Hematopoietic multipotent progenitor cell treated with erythropoietin and hydrocortisone succinate and interleukin-3 and kit ligand, for 8 days (in vitro differentiated cells): ENCODE data around the gene KLHL35.

Experiments
- DNase-seq: peaks from one replicate; pipeline ENCODE4 v3.0.0-alpha.2; 2015

The KLHL35 gene

DNA sequence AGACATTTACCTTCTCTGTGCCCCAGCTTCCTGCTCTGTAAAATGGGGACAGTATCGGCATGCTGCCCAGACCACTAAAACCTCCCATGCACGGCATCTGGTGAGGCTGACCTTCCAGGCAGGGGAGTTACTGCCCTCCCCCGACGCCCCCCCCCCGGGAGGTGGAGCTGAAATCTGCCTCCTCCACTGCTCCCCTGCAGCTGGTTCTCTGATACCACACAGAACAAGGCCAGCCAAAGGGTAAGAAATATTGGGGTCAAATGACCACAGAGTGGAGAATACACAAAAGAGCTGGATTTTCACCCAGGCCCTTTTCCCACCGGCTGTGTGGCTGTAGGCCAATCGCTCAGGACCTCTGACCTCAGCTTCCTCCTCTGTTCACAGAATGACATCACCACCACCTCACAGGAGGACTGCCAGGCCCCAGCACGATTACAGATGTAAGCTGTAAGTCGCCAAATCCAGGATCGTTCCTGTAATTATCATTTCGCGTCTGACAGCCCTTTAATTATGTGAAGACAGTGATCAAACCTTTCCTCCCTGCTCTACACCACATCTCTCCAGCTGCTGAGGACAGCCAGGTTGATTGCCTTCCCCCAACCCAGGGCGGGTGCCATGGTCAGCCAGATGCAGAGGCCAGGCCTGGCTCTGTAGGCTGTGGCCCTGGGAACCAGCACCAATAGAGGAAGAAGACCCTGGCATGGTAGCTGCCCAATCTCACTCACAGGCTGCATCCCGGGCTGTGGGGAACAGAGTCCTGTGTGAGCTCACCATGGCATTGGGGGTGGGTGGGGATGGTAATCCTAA, 35.7 kb upstream of the KLHL35 start:
- DNase-seq: no peak

DNA sequence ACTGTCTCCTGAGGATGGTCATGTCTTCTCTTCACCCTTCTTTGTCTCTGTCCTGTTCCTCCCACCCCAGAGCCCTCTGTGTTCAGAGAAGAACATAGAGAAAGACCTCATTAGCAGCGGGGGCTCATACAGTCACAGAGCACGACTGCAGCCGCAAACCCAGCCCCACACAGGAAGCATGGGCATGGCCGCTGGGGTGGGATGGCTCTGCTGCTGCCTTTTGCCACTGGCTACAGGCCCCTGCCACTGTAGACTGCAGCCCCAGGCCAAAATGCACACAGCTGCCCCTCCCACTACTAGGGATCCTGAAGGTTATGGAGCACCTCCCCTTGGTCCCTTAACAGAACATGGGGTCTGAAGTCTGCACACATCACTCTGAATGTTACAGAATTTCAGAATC, 34.9 kb upstream of the KLHL35 start:
- DNase-seq: no peak

DNA sequence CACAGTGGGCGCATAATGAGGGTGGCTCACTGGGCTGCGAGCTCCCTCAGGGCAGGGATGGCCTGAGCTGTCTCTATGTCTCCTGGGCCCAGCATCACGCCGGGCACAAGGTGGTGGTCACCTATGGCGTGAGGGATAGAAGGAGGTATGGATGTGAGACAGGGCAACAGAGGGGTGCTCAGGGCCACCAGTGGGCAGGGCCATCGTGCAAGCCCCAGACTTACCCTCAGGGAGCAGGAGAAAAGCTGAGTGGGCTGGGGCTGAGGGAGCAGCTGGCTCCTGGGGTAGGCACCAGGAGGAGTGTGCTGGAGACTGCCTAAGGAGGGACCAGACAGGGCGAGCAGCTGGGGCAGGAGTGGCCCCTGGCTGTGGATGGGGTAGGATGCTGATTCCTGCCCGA, 34.3 kb upstream of the KLHL35 start:
- DNase-seq: no peak

DNA sequence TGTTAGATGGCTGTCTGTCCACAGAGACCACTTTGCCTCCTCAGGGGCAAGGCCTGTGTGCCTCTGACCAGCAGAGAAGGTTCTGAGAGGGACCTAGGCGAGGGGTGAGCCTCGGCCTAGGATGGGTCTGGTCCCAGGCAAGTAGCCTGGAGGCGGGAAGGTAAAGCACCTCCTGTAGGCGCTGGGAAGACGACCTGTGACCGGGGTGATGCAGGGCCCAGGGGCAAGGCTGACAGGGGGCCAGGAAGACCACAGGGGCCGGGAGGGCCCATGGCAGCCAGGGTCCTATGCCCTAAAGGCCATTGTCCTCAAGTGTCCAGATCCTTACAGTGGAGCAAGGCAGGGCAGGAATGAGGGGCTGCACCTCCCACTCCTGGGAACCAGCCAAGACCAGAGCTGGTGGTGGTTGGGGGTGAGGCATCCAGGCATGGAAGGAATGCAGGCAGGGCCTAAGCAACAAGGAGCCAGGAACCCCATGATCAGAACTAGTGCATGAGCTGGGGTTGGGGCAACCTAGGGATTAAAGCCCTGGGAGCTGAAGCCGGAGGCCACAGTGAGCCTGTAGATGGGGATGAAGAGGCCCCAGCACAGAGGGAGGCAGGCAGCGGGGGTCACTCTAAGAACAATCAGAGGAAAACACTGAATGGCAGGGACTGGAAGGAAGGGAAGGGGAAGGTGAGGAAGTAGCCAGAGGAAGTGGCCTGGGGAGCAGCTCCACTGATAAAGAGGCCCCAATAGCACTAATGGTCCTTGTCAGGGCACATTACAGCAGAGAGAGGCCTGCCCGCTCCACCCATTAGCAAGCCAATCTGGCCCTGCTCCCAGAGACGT, 32.9 kb upstream of the KLHL35 start:
- DNase-seq: no peak

DNA sequence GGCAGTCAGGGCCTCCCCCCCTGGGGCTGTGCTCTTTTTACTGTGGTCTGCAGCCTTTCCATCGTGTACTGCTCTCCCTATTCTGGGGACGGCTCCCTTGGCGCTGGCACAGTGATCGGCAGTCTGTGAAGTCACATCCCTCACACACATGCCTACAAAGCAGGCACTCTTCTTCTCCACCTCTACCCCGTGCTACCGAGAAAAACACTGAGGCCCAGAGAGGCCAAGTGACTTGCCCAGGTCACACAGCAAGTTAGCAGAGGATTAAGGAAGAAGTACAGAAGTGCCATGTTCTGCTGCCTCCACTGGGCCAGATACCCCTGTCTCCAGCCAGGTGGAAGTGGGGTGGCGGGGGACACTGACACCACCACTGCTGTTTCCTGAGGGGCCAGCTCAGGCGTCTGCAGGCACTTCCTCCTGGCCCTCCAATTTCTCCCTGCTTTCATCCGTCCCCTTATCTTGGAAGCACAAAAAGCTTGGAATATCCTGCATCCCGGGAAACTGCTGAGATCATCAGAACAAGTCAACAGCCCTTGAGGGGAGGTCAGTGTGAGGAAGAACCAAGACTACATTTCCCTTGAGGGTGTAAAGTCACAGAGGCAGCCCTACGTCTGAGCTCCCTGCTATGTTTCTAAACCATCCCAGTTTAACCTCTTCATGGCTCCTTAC, 30.2 kb upstream of the KLHL35 start:
- no peak for DNase-seq

DNA sequence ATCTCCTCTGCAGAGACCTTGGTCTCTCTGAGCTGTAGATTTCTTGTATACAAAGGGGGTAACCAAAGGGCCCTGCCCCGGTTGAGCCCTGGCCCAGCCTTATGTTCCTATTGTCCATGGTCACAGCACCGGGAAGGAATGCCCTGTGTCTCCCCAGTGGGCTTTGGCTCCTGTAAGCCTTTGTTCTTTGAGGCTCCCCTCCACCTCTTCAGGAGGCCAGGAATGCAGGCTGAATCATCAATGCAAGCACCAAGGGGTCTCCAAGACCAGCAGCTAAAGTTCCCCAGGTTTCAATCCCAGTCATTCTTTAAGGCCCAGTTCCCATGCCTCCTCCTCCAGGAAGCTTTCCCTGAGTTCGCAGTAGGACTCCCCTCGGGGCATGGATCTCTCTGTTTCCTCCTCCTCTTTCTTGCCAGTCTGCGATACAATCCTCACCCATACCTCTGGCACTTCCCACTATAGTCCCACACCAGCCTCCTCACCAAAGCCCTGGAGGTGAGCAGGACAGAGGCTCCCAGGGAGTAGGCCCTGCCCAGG, 29.2 kb upstream of the KLHL35 start:
- DNase-seq: no peak

DNA sequence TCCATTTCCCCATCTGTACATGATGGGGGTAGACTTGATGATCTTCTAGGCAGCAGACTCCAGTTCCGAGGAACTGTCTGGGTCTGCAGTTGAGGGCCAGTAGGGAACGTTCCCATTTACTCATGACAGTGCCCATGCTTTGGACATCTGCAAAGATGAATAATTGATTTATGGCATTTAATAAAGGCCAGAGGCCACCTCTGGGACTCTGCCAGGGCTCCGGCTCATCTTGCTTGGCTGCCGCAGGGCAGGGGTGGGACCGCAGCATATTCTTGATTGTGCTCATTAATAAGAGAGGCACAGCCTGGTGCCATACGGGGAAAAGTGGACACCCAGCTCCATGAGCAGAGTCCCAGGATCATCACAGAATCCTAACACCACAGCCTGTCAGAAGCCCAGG, 28.1 kb upstream of the KLHL35 start:
- no peak for DNase-seq

DNA sequence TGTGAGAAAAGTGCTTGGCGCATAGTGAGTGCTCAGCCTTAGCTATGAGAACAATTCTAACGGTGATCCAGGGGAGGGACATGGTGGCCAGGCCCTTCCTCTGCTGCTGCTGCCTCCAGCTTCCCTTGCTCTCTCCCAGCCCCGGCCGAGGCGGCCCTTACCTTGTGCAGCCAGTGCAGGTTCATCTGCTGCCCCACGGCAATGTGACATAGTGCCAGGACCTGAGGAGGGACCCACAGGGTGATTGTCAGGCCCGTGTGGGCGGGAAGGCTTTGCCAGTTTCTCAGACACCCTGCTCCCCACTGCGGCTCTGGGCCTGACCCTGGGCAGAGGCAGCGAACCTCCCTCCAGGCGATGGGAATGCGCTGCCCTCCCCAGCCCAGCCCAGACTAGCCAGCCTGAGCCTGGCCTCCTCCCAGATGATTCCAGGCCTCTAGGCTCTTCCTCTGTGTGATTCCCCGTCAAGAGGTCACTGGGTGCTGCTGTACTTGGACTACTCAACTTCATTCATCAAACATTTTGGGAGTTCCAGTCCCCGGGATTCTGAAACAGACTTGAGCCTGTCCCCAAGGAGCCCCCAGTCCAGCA, 23.7 kb upstream of the KLHL35 start:
- DNase-seq: no peak

DNA sequence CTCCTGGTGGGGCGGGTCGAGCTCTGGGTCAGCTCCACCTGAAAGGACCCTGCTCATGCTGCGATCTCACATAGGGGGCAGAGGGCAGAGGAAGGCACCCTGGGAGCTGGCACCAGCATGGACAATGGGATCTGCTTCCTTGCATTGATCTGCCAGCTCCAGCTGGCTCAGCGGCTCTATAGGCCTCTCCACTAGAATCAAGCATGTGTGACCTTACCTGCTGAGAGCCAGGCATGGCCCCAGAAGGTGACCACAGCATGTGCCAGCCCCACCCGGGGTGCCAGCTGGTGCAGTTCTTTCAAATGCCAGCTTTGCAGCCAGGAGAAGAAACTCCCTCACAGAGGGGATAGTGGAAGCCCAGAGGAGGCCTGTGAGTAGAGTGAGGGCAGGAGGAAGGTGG, 22.0 kb upstream of the KLHL35 start:
- DNase-seq: no peak

DNA sequence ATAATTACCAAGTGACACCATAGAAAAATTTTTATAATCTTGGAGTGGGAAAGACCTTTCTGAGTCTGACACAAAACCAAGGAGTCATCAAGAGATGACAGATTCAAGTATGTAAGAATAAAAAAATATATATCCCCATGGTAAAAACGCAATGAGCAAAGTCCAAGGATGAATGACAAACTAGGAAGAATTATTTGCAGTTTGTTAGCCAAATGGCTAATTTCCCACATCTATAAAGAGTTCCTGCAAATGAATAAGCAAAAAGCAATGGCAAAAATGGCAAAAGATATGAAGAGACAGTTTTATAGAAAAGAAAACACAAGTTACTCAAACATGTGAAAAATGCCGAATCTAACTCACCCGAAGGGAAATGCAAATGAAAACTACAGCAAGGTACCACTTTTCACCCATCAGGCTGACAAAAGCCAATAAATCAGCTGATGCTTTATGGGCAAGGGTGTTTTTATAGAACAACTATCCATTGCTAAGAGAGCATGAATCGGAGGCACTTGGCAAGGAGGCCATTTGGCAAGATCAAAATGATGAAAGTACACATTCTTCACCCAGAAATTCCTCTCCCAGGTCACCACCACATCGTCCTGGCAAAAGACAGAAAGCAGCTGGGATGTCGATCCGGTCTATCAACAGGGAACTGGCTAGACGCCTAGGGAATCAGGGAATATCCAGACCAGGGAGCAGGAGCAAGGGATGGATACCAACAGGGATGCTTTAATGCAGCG, 21.1 kb upstream of the KLHL35 start:
- DNase-seq: no peak

DNA sequence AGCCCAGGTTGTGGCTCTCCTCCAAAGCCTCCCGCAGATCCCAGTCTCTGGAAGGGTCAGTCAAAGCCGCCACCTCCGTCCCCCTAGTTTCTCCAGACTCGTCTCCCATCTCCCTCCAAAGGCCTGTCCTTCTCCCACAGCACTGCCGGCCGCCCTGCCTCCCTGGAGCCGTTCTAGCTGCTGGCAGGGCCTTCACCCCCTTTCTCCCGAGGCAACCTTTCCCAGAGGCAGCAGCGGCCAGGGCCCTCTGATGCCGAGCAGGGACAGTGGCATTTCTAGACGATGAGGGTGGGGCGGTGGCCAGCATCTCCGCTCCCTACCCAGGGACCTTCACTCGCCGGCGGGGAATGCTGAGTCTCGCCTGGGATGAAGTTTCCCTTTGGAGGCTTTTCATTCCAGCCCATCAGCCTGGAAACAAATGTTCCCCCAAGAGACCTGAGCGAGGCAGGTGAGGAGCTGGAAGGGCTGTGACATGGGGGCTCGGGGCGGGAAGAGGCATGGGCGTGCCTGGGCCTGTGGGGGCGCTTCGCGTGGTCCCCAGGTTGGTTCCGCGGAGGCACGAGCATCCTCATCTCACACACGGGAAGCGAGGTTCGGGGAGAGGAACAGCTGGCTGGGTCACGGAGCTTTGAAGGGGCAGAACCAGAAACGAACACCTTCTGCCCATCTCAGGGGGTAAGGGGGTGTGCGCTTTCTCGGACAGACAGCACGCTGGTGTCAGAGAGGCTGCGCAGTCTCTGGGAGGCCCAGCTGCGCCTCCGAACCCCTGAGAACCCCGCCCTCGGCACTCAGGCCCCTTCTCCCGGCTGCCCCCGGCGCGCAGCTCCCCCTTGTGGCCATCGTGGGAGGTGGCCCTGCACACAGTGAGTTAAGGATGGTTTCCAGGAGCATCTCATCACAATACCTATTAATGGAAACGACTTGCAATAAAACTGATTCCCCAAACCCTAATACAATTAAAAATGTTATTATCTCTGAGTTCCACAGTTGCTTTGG, 18.1 kb upstream of the KLHL35 start:
- peak; percentile 30 for DNase-seq

DNA sequence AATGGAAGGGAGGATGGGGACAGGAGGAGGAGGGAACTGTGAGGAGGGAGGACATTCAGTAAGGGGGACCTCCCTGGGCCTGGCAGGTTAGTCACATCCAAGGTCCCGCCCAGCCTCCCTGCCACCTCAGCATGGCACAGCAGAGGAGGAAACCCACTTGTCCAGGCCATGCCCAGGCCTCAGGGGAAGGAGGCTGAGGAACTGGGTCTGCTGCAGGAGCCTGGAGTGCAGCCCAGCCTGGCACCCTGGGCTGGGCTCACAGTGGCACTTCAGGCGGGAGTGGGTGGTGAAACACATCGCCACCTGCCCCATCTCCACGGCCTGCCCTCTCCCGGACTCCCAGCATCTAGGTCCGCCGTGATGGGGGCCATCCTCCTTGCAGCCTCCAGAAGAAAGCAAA, 17.2 kb upstream of the KLHL35 start:
- no peak for DNase-seq

DNA sequence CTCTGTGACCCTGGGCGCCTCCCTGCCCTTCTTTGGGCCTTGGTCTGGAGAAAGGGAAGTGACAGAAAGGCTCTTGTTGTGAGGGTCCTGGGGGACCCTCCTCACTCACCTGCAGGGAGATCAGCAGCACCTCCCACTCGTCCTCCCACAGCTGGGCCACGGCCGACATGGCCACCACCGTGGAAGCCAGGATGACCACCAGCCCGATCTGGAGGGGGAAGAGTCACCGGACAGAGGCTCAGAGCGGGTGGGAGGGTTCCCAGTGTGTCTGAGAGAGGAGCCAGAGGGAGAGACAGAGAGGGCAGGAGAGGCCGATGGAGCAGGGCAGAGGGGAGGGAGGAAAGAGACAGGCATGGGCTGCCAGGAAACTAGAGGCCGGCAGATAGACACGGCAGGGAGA, 16.8 kb upstream of the KLHL35 start:
- no peak for DNase-seq

DNA sequence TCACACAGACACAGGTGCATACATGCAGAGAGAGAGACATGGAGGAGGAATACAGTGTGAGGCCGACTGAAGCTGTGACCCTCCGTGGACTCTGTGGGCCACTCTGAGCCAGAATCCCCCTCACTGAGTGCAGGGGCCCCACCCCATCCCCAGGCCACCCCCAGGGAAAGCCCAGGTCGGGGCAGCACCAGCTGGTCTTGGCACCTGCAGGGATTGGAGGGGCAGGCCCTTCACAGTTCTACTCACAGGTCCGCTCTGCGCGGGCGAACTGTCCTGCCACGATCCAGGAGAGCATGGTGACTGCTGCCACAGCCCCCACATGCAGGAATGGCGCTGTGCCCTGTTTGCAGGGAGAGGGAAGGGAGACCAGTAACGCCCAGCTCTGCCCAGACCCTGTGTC, 16.3 kb upstream of the KLHL35 start:
- no peak for DNase-seq

DNA sequence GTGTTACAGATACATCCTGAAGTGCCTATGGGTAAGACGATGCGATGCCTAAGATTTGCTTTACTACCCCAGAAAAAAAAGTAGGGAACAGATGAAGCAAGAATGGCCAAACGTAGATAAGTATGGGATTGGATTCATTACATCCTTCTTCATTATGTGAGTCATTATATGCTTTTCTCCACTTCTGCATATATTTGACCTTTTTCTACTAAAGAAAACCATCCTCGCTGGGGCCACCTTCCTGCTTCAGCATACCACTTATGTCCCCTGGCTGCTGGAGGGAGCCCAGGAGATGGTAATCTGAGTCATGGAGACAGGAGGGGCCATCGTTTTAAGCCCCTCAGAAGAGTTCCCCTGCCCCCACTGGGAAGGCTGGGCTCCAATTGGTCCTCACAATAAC, 14.4 kb upstream of the KLHL35 start:
- no peak for DNase-seq

DNA sequence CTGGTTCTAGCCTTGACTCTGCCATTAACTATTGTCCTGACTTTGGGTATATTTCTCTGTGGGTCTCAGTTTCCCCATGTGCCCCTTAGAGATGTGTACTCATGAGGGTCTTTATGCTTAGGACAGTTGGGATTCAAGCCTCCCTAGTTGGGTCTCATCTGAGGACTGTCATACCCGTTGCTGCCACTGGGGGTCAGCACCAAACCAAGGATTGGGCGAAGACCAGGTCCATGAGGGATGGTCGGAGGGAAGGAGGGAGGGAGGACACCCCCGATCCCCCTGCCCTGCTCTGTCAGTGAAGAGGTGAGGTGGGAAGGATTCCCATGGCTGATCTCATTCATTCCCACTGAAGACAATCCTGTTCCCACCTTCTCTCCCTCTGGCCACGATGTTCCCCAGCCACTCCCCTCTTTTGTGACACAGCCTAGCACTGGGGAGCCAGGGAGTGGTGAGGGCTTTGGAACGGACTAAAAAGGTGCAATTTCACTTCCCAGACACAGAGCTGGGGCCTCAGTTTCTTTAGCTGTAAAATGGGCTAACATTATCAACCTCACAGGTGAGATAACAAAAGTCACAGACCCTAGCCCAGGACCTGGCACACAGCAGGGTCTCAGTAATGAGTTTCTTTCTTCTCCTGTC, 12.4 kb upstream of the KLHL35 start:
- DNase-seq: peak; percentile 73

DNA sequence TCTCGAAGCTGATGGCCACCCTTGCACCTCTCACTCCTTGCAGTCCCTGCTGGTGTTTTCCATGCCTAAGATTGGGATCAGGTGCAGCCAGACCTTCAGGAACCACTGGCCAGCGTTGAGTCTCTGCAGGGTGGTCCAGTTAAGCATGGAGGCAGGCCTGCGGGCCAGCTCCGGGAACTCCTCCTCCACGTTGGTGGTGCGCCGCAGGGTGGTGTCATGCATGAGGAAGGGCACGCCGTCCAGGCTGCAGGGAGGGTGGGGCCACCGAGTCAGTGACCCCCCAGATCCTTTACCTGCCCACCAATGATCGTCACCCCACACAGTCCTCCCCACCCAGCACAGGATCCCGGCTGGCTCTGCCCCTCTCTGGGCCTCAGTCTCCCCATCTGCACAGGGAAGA, 10.0 kb upstream of the KLHL35 start:
- DNase-seq: no peak

DNA sequence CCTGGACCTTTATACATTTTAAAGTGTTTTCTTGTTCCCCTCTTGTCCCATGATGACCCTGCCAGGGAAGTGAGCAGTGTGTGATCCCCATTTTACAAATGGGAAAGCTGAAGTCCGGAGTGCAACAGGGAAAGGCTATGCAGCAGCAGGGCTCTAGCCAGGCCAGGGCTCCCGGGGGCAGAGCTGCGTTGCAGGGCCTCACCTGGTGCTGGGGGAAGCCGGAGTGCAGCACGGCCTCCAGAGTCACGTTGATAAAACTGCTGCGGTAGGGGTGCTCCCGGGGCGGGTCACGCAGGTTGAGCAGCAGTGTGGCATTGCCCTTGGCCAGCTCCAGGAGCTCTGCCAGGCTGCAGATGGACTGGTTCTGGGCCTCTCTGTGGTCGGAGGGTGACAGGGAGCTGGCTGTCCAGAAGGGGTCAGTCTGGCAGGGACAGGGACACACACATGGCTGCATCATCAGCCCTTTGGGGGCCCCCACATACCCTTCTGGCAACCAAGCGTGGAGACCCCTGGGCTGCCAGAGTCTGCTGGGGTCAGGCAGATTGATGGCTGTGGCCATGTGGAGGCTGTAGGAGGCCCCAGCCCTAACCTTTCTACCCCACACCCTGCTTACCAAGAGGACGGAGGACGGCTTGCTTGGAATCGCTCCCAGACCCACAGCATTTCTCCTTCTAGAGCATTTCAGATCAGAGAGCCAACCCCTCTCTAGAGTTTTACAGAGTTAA, 9.3 kb upstream of the KLHL35 start:
- no peak for DNase-seq

DNA sequence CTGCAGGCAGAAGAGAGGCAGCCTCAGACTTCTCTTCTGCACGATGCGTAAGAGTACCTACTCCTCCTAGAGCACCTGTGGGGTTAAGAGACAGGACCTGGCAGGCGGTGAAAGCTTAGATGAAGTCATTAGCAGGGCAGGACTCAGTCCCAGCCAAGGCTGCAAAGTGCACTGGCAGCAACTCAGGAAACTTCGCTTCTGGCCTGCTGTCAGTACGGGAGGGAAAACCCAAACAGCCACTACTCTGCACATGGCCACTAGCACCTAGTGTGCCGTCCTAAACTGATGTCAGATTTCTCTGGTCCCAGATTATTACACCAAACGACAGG, 8.8 kb upstream of the KLHL35 start:
- DNase-seq: no peak
